DMS79 treated with DMSO at 0.1 percent for 48 hours (cell line): ENCODE data around the gene SERTAD2.

Source experiments
- DNase-seq: peaks from one replicate; lab custom pipeline; 2025; lab: John Stamatoyannopoulos, UW

SERTAD2 gene

GRCh38 chr2:64627860-64628841, 25.6 kb downstream of the SERTAD2 start:
- DNase-seq: no peak

GRCh38 chr2:64626963-64627760, 26.6 kb downstream of the SERTAD2 start:
- peak; percentile 73 for DNase-seq

GRCh38 chr2:64626146-64626809, 27.4 kb downstream of the SERTAD2 start:
- DNase-seq: no peak

GRCh38 chr2:64625299-64626145, 28.2 kb downstream of the SERTAD2 start:
- DNase-seq: no peak

- no peak for DNase-seq
Measured at GRCh38 chr2:64624862-64625261, 28.9 kb downstream of the SERTAD2 start.

- no peak for DNase-seq
Measured at GRCh38 chr2:64624108-64624610, 29.6 kb downstream of the SERTAD2 start.

GRCh38 chr2:64623242-64623850, 30.4 kb downstream of the SERTAD2 start:
- DNase-seq: no peak

GRCh38 chr2:64622443-64623241, 31.1 kb downstream of the SERTAD2 start:
- no peak for DNase-seq

- DNase-seq: no peak
Measured at GRCh38 chr2:64620661-64621060, 33.1 kb downstream of the SERTAD2 start.

GRCh38 chr2:64617631-64618151, 36.0 kb downstream of the SERTAD2 start:
- no peak for DNase-seq

- no peak for DNase-seq
Measured at GRCh38 chr2:64615844-64616536, 37.7 kb downstream of the SERTAD2 start.

- no peak for DNase-seq
Measured at GRCh38 chr2:64615192-64615763, 38.4 kb downstream of the SERTAD2 start.

GRCh38 chr2:64613276-64613675, 40.4 kb downstream of the SERTAD2 start:
- DNase-seq: no peak

- DNase-seq: no peak
Measured at GRCh38 chr2:64612575-64613195, 41.0 kb downstream of the SERTAD2 start.

- no peak for DNase-seq
Measured at GRCh38 chr2:64610316-64610855, 43.3 kb downstream of the SERTAD2 start.

GRCh38 chr2:64609942-64610281, 43.8 kb downstream of the SERTAD2 start:
- no peak for DNase-seq

- no peak for DNase-seq
Measured at GRCh38 chr2:64609227-64609941, 44.3 kb downstream of the SERTAD2 start.
